LHCN-M2 (cell line): ENCODE results near the gene NR4A1. TPM values are rescaled to one million over a fixed set of nuclear protein-coding genes. Genes with fewer than 3 reads are reported as not detected.

Experiments used
- DNase-seq: peaks from one replicate; pipeline ENCODE4 v3.0.0-alpha.2; 2012; ENCODE audit warnings: low read depth
- total RNA-seq: library from RNA; depleted of rRNA; stranded (reverse); fragments of >200 nt; gene quantifications from 2 replicates; pipeline ENCODE4 v1.2.3, GENCODE V29; 2014

Gene NR4A1
- total RNA-seq, 1 experiment from 2014 or later: 1.3 TPM

DNA sequence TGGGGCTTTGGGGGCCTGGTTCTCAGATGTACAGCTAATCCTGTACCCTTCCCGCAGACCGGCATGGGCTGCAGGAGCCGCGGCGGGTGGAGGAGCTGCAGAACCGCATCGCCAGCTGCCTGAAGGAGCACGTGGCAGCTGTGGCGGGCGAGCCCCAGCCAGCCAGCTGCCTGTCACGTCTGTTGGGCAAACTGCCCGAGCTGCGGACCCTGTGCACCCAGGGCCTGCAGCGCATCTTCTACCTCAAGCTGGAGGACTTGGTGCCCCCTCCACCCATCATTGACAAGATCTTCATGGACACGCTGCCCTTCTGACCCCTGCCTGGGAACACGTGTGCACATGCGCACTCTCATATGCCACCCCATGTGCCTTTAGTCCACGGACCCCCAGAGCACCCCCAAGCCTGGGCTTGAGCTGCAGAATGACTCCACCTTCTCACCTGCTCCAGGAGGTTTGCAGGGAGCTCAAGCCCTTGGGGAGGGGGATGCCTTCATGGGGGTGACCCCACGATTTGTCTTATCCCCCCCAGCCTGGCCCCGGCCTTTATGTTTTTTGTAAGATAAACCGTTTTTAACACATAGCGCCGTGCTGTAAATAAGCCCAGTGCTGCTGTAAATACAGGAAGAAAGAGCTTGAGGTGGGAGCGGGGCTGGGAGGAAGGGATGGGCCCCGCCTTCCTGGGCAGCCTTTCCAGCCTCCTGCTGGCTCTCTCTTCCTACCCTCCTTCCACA lies 7.6 kb downstream of the NR4A1 start:
- no peak for DNase-seq

DNA sequence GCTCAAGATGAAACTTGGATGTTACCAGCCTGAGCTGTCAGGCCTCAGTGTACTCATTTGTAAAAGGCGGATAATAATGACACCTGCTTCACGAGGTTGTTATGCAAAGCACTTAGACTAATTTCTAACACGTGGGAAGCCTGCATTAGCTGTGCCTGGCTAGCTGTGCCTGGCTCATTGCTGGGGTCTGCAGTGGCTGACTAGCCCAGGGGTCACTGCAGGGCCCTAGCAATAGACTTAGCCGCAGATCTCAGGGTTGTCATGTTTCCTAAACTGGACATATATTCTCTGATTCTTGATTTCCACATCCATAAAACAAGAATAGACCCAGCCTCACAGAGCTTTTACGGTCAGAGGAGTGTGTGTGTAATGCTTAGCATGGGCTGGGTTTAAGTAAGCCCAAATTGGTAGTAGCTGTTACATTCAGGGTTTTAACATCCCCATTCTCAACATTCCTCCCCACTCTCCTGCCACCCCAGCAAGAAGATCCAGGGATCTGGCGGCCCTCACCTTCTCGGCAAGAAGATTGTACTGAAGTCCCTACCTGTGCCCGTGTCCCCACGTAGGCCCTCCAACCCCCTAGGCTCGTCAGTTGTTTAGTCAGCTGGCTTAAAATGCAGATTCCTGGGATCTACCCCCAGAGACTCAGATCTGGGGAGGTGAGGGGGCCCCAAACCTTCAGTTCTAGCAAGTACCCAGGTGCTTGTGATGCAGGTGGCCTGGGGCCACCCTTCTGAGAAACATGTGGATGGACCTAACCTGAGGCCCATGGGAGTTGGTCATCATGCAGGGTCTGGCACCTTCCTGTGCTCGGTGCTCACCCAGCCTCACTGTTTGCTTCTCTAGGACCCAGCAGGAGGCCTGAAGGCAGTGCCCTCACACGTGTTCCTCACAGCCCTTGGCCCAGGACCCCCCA lies 8.6 kb downstream of the NR4A1 start:
- no peak for DNase-seq

DNA sequence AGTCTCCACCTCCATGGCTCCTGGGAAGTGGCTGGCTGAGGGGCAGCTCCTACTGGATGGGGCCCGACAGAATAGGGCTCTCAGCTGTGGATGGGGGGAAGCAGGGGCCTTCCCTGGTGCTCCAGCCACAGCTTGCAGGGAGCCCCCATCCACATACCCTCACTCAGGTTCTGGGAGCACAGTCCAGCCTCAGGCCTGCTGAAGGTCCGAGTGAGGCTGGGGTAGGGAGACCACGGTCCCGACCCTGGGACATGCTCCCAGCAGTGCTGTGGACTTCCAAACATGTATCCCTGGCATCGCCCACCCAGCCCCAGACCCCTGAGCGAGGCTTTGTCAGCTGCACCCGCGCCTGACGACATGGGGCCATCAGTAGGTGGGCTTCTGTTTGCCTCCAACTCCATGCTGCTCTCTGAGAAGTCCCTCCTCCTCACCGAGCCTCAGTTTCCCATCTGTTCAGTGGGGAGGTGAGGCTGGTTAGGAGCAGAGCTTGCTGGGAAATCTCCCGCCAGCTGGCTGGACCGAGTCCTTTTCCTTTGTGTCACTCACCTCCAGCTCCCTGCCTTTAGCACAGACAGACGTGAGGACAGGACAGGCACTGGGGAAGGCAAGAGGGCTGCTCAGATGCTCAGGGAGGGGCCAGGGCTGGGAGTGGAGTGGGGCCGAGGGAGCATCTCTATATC lies 9.4 kb downstream of the NR4A1 start:
- no peak for DNase-seq

GRCh38 chr12:52061470-52062166 lies 10.4 kb downstream of the NR4A1 start:
- DNase-seq: no peak

DNA sequence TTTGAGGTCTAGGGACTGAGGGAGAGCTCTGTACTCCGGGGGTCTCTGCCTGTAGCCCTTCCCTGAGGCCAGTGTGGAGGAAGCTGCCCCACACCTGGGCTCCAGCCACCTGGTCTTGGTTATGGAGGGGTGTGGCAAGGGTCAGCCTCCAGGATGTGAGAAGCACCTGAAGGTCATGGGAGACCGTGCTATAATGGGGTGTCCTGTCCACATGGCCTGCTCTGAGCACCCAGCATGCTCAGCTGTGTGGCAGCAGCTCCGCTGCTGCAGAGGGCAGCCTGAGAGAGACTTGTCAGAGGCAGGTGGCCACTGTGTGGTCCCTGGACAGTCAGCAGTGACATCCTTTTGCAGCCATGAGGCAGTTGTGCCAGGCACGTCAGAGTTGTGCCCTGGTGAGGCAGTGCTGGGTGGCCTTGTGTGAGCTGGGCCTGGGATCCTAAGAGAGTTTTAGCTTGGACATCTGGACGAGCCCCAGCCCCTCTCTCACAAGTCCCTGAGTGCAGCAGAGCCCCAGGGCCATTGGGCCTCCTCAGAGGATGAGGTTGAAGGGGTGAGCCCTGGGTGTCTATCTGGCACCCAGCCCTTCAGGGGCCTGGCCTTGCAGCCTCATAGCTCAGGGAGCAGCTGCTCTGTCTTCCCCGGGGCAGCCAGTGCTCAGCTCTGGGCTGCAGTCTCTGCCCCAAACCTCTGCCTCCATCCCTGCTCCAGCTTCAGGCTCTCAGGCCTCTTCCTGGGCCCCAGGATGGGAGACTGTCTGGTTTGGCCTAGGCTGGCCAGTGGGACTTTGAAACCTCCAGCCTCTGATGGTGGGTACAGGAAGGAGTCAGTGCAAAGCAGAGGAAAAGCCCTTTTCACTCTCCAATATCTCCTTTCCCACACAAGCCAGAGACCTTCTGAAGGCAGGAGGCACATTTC lies 11.2 kb downstream of the NR4A1 start:
- no peak for DNase-seq

- no peak for DNase-seq
These were observed 12.1 kb downstream of the NR4A1 start for GRCh38 chr12:52063082-52063924.

DNA sequence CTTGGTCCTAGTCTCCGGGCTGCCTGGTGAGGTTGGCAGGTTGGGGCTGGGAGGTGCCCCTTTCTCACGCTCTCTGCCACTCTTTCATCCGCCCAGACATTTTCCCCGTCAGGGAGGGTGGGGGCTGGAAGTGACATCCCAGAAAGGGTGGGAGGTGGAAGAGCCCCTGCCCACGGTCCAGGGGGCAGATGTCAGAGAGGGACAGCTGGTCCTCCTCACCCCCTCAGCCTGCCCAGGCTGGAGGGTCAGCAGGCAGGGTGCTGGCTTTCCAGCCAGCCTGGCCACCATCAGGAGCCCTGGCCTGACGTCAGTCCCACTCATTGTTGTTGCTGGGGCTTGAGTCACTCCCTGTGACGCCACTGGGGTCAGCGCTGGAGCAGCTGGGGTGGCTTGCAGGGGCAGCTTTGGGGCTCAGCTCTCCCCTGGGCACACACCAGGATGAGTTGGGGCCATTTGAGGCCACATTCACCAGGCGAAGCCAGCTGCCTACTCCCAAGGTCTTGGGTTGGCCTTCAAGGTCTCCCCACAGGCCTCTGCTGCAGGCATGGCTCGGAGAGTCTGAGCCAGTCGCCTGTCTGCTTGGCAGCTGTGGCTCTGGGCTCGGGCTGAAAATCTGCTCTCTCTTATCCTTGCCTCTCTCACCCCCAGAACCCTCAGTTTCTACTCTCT lies 12.9 kb downstream of the NR4A1 start:
- DNase-seq: peak; percentile 94

- DNase-seq: no peak
These were observed 15.3 kb downstream of the NR4A1 start for GRCh38 chr12:52066346-52067080.

- DNase-seq: no peak
These were observed 15.8 kb downstream of the NR4A1 start for GRCh38 chr12:52067081-52067374.

GRCh38 chr12:52069327-52070184 lies 18.3 kb downstream of the NR4A1 start, which contains the start of gene ATG101:
Gene ATG101 (plus strand): TSS chr12:52069978. CDS start chr12:52073651, 3,673 bp downstream.
- DNase-seq: peak; percentile 93

- no peak for DNase-seq
These were observed 19.1 kb downstream of the NR4A1 start for GRCh38 chr12:52070185-52070925.

DNA sequence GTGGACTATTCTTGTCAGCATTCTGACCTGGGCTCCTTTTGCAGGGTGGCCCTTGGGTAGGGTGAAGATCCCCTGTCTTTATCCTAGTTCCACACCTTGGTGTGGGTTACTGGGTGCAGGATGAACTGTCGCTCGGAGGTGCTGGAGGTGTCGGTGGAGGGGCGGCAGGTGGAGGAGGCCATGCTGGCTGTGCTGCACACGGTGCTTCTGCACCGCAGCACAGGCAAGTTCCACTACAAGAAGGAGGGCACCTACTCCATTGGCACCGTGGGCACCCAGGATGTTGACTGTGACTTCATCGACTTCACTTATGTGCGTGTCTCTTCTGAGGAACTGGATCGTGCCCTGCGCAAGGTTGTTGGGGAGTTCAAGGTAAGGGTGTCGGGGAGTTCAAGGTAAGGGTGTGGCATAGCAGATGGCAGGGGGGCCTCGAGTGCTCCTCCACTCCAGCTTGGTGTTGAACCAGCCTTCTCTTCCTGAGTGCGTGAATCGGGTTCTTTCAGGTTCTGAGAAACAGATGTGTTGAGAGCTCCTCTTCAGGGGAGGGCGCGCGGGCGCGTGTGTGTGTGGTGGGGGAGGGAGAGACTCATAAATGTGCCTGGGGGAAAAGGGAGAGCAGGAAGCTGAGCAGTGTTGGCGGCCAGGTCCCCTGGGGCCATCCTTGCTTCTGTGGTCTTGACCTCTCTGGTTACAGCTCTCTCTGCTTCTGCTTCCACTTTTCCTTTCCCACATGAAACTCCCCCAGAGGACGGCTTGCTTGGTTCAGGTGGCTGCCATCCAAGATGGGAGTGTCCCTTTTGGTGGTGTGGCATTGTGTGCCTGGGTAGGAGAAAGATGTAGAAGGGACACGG lies 22.5 kb downstream of the NR4A1 start:
- DNase-seq: peak; percentile 60

GRCh38 chr12:52074971-52075724 lies 23.9 kb downstream of the NR4A1 start:
- no peak for DNase-seq

- DNase-seq: no peak
These were observed 25.6 kb downstream of the NR4A1 start for GRCh38 chr12:52076811-52077210.

GRCh38 chr12:52078276-52078675 lies 27.0 kb downstream of the NR4A1 start:
- no peak for DNase-seq
